H1 (cell line): ENCODE measurements around the gene HAO2. TPM values are rescaled to one million over a fixed set of nuclear protein-coding genes. Genes with fewer than 3 reads are reported as not detected.

Experiments used
- CTCF ChIA-PET: fragments of 300-600 bp; sonication (Branson Sonifier 250); formaldehyde crosslinking; loops from one replicate; lab custom pipeline; 2021; ENCODE audit not compliant: partially characterized antibody; lab: Charles Lee
- POLR2A ChIA-PET: fragments of 300-600 bp; sonication (Branson Sonifier 250); formaldehyde crosslinking; loops from one replicate; lab custom pipeline; 2021; ENCODE audit warnings: inconsistent platforms; ENCODE audit not compliant: partially characterized antibody; lab: Charles Lee
- DNase-seq, 2 experiments: peaks; one replicate each; pipeline versions ENCODE4 v3.0.0 to v3.0.0-alpha.2; 2010 to 2022; ENCODE audit warnings: low spot score in 2 of 2, low read depth in 1 of 2, mixed read lengths in 1 of 2
- FAIRE-seq: peaks from 2 replicates; lab custom pipeline; 2011; peaks lifted over from hg19 to GRCh38; lab: Jason Lieb, UNC
- H2AFZ ChIP-seq: 2 replicates; pipeline ENCODE4 v1.8.1; 2012; ENCODE audit warnings: low read length, inconsistent platforms
- H2AK5ac ChIP-seq: 2 replicates; pipeline ENCODE4 v1.6.1; 2013; ENCODE audit warnings: low read depth, low read length
- H2BK120ac ChIP-seq: replicated peaks from 2 replicates; pipeline ENCODE3; 2013; ENCODE audit warnings: low read depth, low read length, inconsistent platforms
- H2BK12ac ChIP-seq: 2 replicates; pipeline ENCODE4 v1.6.1; 2013; ENCODE audit warnings: low read depth, low read length
- H2BK15ac ChIP-seq: 2 replicates; pipeline ENCODE4 v1.6.1; 2013; ENCODE audit warnings: low read length
- H2BK20ac ChIP-seq: 2 replicates; pipeline ENCODE4 v1.6.1; 2013; ENCODE audit warnings: low read length
- H2BK5ac ChIP-seq: 2 replicates; pipeline ENCODE4 v1.6.1; 2013; ENCODE audit warnings: low read depth, low read length
- H3K14ac ChIP-seq: 2 replicates; pipeline ENCODE4 v1.6.1; 2013; ENCODE audit warnings: inconsistent platforms; ENCODE audit not compliant: insufficient read length
- H3K18ac ChIP-seq: 2 replicates; pipeline ENCODE4 v1.6.1; 2013; ENCODE audit warnings: low read length; ENCODE audit errors: extremely low read depth
- H3K23ac ChIP-seq: 2 replicates; pipeline ENCODE4 v1.6.1; 2013; ENCODE audit warnings: inconsistent platforms; ENCODE audit not compliant: insufficient read length
- H3K23me2 ChIP-seq: 2 replicates; pipeline ENCODE4 v1.6.1; 2013; ENCODE audit warnings: low read depth, low read length
- H3K27ac ChIP-seq: 2 replicates; pipeline ENCODE4 v1.6.1; 2011; ENCODE audit warnings: low read depth, low read length, inconsistent platforms
- H3K27me3 ChIP-seq, 4 experiments: replicated peaks in 1 of 4; 1 replicate in 1 of 4; 2 replicates in 3 of 4; pipeline versions ENCODE4 v1.6.1 to v1.8.1; 2011 to 2013; ENCODE audit warnings: low read length in 3 of 4, mild to moderate bottlenecking in 3 of 4, inconsistent platforms in 2 of 4, mixed read lengths in 2 of 4, moderate library complexity in 1 of 4; ENCODE audit not compliant: control insufficient read depth in 3 of 4, insufficient read depth in 3 of 4; ENCODE audit errors: extremely low read depth in 1 of 4
- H3K36me3 ChIP-seq, 4 experiments: 2 replicates each; pipeline versions ENCODE4 v1.6.1 to v1.8.1; 2011 to 2013; ENCODE audit warnings: mild to moderate bottlenecking in 4 of 4, low read length in 3 of 4, moderate library complexity in 2 of 4, control low read depth in 1 of 4, inconsistent platforms in 1 of 4; ENCODE audit not compliant: insufficient read depth in 4 of 4, control insufficient read depth in 2 of 4
- H3K4ac ChIP-seq: replicated peaks from 2 replicates; pipeline ENCODE3; 2013; ENCODE audit warnings: low read length, low read depth, mixed read lengths, inconsistent platforms; ENCODE audit not compliant: insufficient read length
- H3K4me1 ChIP-seq, 4 experiments: replicated peaks in 1 of 4; 1 replicate in 1 of 4; 2 replicates in 3 of 4; pipeline versions ENCODE4 v1.6.1 to v1.8.1; 2011 to 2013; ENCODE audit warnings: low read length in 3 of 4, inconsistent platforms in 2 of 4, mixed read lengths in 1 of 4; ENCODE audit not compliant: insufficient read depth in 4 of 4, control insufficient read depth in 3 of 4
- H3K4me2 ChIP-seq, 2 experiments: 2 replicates each; pipeline versions ENCODE4 v1.6.1 to v1.8.1; 2011 to 2013; ENCODE audit warnings: low read depth in 2 of 2, low read length in 2 of 2, control low read depth in 1 of 2, inconsistent platforms in 1 of 2, mild to moderate bottlenecking in 1 of 2; ENCODE audit not compliant: insufficient read depth in 1 of 2
- H3K4me3 ChIP-seq, 4 experiments: fragments of 200-600, 300-600 bp in 1 of 4; sonication (generic), shearing (Covaris generic), sonication (Bioruptor Twin) in 1 of 4; 2 replicates each; pipeline versions ENCODE4 v1.5.1 to v1.8.1; 2011 to 2016; ENCODE audit warnings: low read length in 4 of 4, low read depth in 3 of 4, control low read depth in 2 of 4, inconsistent platforms in 2 of 4, mild to moderate bottlenecking in 2 of 4, mixed read lengths in 1 of 4, moderate library complexity in 1 of 4; ENCODE audit not compliant: insufficient read depth in 2 of 4; ENCODE audit errors: extremely low read depth in 1 of 4
- H3K56ac ChIP-seq: replicated peaks from 2 replicates; pipeline ENCODE3; 2013; ENCODE audit warnings: low read depth, mild to moderate bottlenecking, mixed read lengths, low read length, inconsistent platforms; ENCODE audit not compliant: insufficient read length
- H3K79me1 ChIP-seq: 2 replicates; pipeline ENCODE4 v1.6.1; 2013; ENCODE audit warnings: low read depth, low read length, control low read depth
- H3K79me2 ChIP-seq, 2 experiments: 2 replicates each; pipeline versions ENCODE4 v1.6.1 to v1.8.1; 2012 to 2013; ENCODE audit warnings: low read length in 2 of 2, mild to moderate bottlenecking in 2 of 2, inconsistent platforms in 1 of 2; ENCODE audit not compliant: insufficient read depth in 2 of 2, control insufficient read depth in 1 of 2
- H3K9ac ChIP-seq, 4 experiments: replicated peaks in 1 of 4; 1 replicate in 1 of 4; 2 replicates in 3 of 4; pipeline versions ENCODE4 v1.6.1 to v1.8.1; 2011 to 2013; ENCODE audit warnings: low read depth in 3 of 4, low read length in 3 of 4, control low read depth in 2 of 4, mild to moderate bottlenecking in 2 of 4, moderate library complexity in 2 of 4, inconsistent platforms in 1 of 4; ENCODE audit errors: extremely low read depth in 1 of 4
- H3K9me3 ChIP-seq, 2 experiments: 2 replicates each; pipeline versions ENCODE4 v1.6.1 to v1.8.1; 2012 to 2013; ENCODE audit warnings: mild to moderate bottlenecking in 2 of 2, moderate library complexity in 2 of 2, control low read depth in 1 of 2, inconsistent platforms in 1 of 2, low read depth in 1 of 2, low read length in 1 of 2, mixed read lengths in 1 of 2; ENCODE audit not compliant: insufficient read depth in 2 of 2
- H4K20me1 ChIP-seq, 2 experiments: replicated peaks in 1 of 2; 2 replicates each; pipeline versions ENCODE3 to v1.8.1; 2011 to 2013; ENCODE audit warnings: inconsistent platforms in 2 of 2, low read length in 2 of 2, mild to moderate bottlenecking in 1 of 2; ENCODE audit not compliant: insufficient read depth in 2 of 2, control insufficient read depth in 1 of 2
- H4K5ac ChIP-seq: 2 replicates; pipeline ENCODE4 v1.6.1; 2013; ENCODE audit warnings: low read length, low read depth, mixed read lengths, inconsistent platforms; ENCODE audit not compliant: insufficient read length
- H4K8ac ChIP-seq: 2 replicates; pipeline ENCODE4 v1.8.0; 2013; ENCODE audit warnings: mild to moderate bottlenecking, moderate library complexity, low read length, inconsistent platforms; ENCODE audit not compliant: insufficient read depth; ENCODE audit errors: extremely low read depth
- H4K91ac ChIP-seq: replicated peaks from 2 replicates; pipeline ENCODE3; 2013; ENCODE audit warnings: low read length, mixed read lengths, inconsistent platforms; ENCODE audit not compliant: insufficient read length
- BACH1 ChIP-seq: IDR thresholded peaks from 2 replicates; pipeline ENCODE4 v1.6.1; 2012; ENCODE audit warnings: low read length, improper control_type of control experiment
- CHD2 ChIP-seq: IDR thresholded peaks from 2 replicates; pipeline ENCODE4 v1.6.1; 2012; ENCODE audit warnings: low read length, improper control_type of control experiment
- EGR1 ChIP-seq: IDR thresholded peaks from 2 replicates; pipeline ENCODE4 v1.6.1; 2011; ENCODE audit warnings: low read depth, low read length, borderline replicate concordance
- GABPA ChIP-seq: IDR thresholded peaks from 2 replicates; pipeline ENCODE4 v1.6.1; 2011; ENCODE audit warnings: mild to moderate bottlenecking, low read length, moderate library complexity, borderline replicate concordance; ENCODE audit not compliant: insufficient read depth
- HDAC2 ChIP-seq, 2 experiments: fragments of 300-600 bp in 1 of 2; sonication (generic) in 1 of 2; IDR thresholded peaks; 2 replicates each; pipeline ENCODE4 v1.6.1; 2011 to 2012; ENCODE audit warnings: low read depth in 2 of 2, low read length in 2 of 2, mild to moderate bottlenecking in 2 of 2, moderate library complexity in 2 of 2, borderline replicate concordance in 1 of 2, inconsistent platforms in 1 of 2
- HDAC6 ChIP-seq: IDR thresholded peaks from one replicate; pipeline ENCODE4 v1.7.1; 2012; ENCODE audit warnings: low read depth, mild to moderate bottlenecking, inconsistent platforms, low read length, moderate library complexity
- NRF1 ChIP-seq: IDR thresholded peaks from 2 replicates; pipeline ENCODE4 v1.6.1; 2011; ENCODE audit warnings: mild to moderate bottlenecking, low read depth, low read length, improper control_type of control experiment
- POU5F1 ChIP-seq: IDR thresholded peaks from 2 replicates; pipeline ENCODE4 v1.6.1; 2011; ENCODE audit warnings: low read depth, mild to moderate bottlenecking, low read length, moderate library complexity
- RBBP5 ChIP-seq: IDR thresholded peaks from 2 replicates; pipeline ENCODE4 v1.7.1; 2012; ENCODE audit warnings: low read depth, mild to moderate bottlenecking, inconsistent platforms, low read length, moderate library complexity, borderline replicate concordance
- RFX5 ChIP-seq: IDR thresholded peaks from 2 replicates; pipeline ENCODE4 v1.6.1; 2011; ENCODE audit warnings: low read depth, low read length, improper control_type of control experiment, borderline replicate concordance
- SIX5 ChIP-seq: IDR thresholded peaks from 2 replicates; pipeline ENCODE4 v1.6.1; 2011; ENCODE audit warnings: mild to moderate bottlenecking, low read depth, low read length
- SP4 ChIP-seq: IDR thresholded peaks from 2 replicates; pipeline ENCODE4 v1.6.1; 2012; ENCODE audit warnings: low read length, inconsistent platforms
- SUZ12 ChIP-seq: fragments of 200-600 bp; sonication (generic); IDR thresholded peaks from 2 replicates; pipeline ENCODE4 v1.6.1; 2012; ENCODE audit warnings: mild to moderate bottlenecking, inconsistent platforms, low read length, moderate library complexity, mixed read lengths
- WGBS, 2 experiments: shearing (Covaris generic) in 1 of 2; methylation state at CpG; one replicate each; pipeline versions ENCODE4 v1.1.6 to v1.1.7; 2013 to 2015; ENCODE audit warnings: low lambda C conversion rate in 2 of 2, mixed read lengths in 2 of 2, inconsistent platforms in 1 of 2, low coverage in 1 of 2, missing lambda C conversion rate in 1 of 2; ENCODE audit not compliant: insufficient replicate concordance in 2 of 2, insufficient coverage in 1 of 2, insufficient read length in 1 of 2; ENCODE audit errors: extremely low coverage in 1 of 2, missing lambda C conversion rate in 1 of 2; 5-methylcytosine and 5-hydroxymethylcytosine counted together
- polyA plus RNA-seq, 7 experiments: library from polyadenylated mRNA; depleted of rRNA in 3 of 7; stranded (reverse) in 5 of 7; unstranded in 2 of 7; fragments of >200 nt in 5 of 7; fragments of 200-250 nt in 2 of 7; gene quantifications; 1 replicate in 5 of 7; 2 replicates in 1 of 7; 4 replicates in 1 of 7; pipeline versions ENCODE4 v1.2.1 to v1.2.3, GENCODE V29; 2011 to 2013; ENCODE audit warnings: missing spikeins in 2 of 7, mixed read lengths in 2 of 7
- total RNA-seq: library from RNA; stranded (reverse); fragmentation: NEBNext Ultra II Directional; extraction: Animal tissue kit (Norgen Biotek cat#: 25700); gene quantifications from 2 replicates; pipeline ENCODE4 v1.2.1, GENCODE V29; 2021

HAO2 gene
- total and polyA plus RNA-seq, 2 of the 8 experiments (the other 6 are each of a cell fraction or from before 2014, with no cell fraction given), result not detected

GRCh38 chr1:119348941-119349340 is 19.6 kb upstream of the HAO2 start:
- Histone ChIP-seq H2BK15ac (no peak overlapping the region), H2BK20ac (no peak overlapping the region), H3K4me2 (no peak overlapping the region), H3K14ac (no peak overlapping the region), H3K23me2 (no peaks in the 10 kb centered on the region; the same call in 1 of the 2 replicates), H4K8ac (no peak overlapping the region), H4K20me1 (no peaks in the 10 kb centered on the region), H3K18ac (no peak overlapping the region), H3K79me1 (no peaks in the 10 kb centered on the region), H2BK120ac (no peak overlapping the region), H3K23ac (no peak overlapping the region), H2BK12ac (no peak overlapping the region; the same call in 1 of the 2 replicates), H3K36me3 (peaks cover 0 to 4% (median 0%) of the 10 kb centered on the region in 4 experiments; a peak in 1 of 8 replicates), H3K27me3 (no peaks in the 10 kb centered on the region), H2AK5ac (no peak overlapping the region), H2AFZ (no peak overlapping the region), H3K79me2 (no peaks in the 10 kb centered on the region), H3K4me1 (peaks cover 0 to 4% (median 2%) of the 10 kb centered on the region in 4 experiments; a peak in 2 of 7 replicates), H3K9me3 (peaks cover 3 to 5% of the 10 kb centered on the region in 2 experiments; a peak in 1 of 4 replicates), H3K27ac (no peak overlapping the region), H4K5ac (no peak overlapping the region), H3K9ac (no peak overlapping the region), H3K4ac (no peak overlapping the region), H3K56ac (no peak overlapping the region), H4K91ac (no peak overlapping the region), H2BK5ac (no peak overlapping the region), H3K4me3 (no peak overlapping the region)
- DNase-seq (no peak), FAIRE-seq (no peak)
- WGBS, 2 experiments, result 84% methylated on average over 4 of the region's 4 CpGs; no CpG with 5 or more reads in 1 of the 2 experiments
- ChIA-PET POLR2A (interaction anchor here (1.0 kb wide), 1 partner anchor 9 kb away, joined by 4 read pairs; no protein-coding TSS in a partner anchor), CTCF (interaction anchor here (1.2 to 4.5 kb wide), 7 partner anchors 12 to 72 kb away, joined by 4 to 22 read pairs (median 8); no protein-coding TSS in a partner anchor)
- TF ChIP-seq HDAC2 (IDR thresholded peaks at IDR 0.05; ENCODE audit: borderline replicate concordance in 1 of 2, low read depth in 2 of 2, low read length in 2 of 2) (no peak), RFX5 (no peak), RBBP5 (no peak), CHD2 (no peak), EGR1 (no peak), BACH1 (no peak), SIX5 (no peak), HDAC6 (no peak), NRF1 (no peak), GABPA (no peak), SUZ12 (no peak), SP4 (no peak), POU5F1 (no peak)
